HEK293T (cell line): ENCODE data around the gene CLDN24.

Source experiments
- CTCF ChIA-PET: fragments of 350-600 bp; formaldehyde crosslinking; extraction: SDS; loops from one replicate; lab custom pipeline; 2021; ENCODE audit warnings: antibody characterized with exemption, inconsistent platforms; lab: Yijun Ruan, JAX
- POLR2A ChIA-PET: fragments of 350-600 bp; formaldehyde crosslinking; extraction: SDS; loops from one replicate; lab custom pipeline; 2020; ENCODE audit warnings: antibody characterized with exemption, inconsistent platforms; lab: Yijun Ruan, JAX
- DNase-seq: peaks from one replicate; pipeline ENCODE4 v3.0.0; 2012; ENCODE audit warnings: mixed read lengths; ENCODE audit errors: extremely low spot score
- ARNT ChIP-seq: fragments of 450-650 bp; IDR thresholded peaks from 2 replicates; pipeline ENCODE4 v1.6.1; 2017; ENCODE audit warnings: mild to moderate bottlenecking
- BHLHE40 ChIP-seq: fragments of 450-650 bp; IDR thresholded peaks from 2 replicates; pipeline ENCODE4 v1.6.1; 2016; ENCODE audit warnings: mild to moderate bottlenecking, moderate library complexity, borderline replicate concordance
- CTBP1 ChIP-seq: fragments of 450-650 bp; IDR thresholded peaks from 2 replicates; pipeline ENCODE4 v1.6.1; 2016; ENCODE audit warnings: borderline replicate concordance
- ELF4 ChIP-seq: fragments of 450-650 bp; IDR thresholded peaks from 2 replicates; pipeline ENCODE4 v1.6.1; 2017; ENCODE audit warnings: antibody characterized with exemption
- FOXA1 ChIP-seq: fragments of 450-650 bp; IDR thresholded peaks from 2 replicates; pipeline ENCODE4 v1.6.1; 2016; ENCODE audit warnings: mild to moderate bottlenecking
- FOXK2 ChIP-seq: fragments of 450-650 bp; IDR thresholded peaks from 2 replicates; pipeline ENCODE4 v1.6.1; 2016; ENCODE audit warnings: mild to moderate bottlenecking
- FOXM1 ChIP-seq: fragments of 450-650 bp; IDR thresholded peaks from 2 replicates; pipeline ENCODE4 v1.6.1; 2017; ENCODE audit warnings: mild to moderate bottlenecking, borderline replicate concordance
- HDGF ChIP-seq: fragments of 450-650 bp; IDR thresholded peaks from 2 replicates; pipeline ENCODE4 v1.6.1; 2017; ENCODE audit warnings: antibody characterized with exemption, borderline replicate concordance
- L3MBTL2 ChIP-seq: fragments of 450-650 bp; conservative IDR thresholded peaks from 2 replicates; pipeline ENCODE4 v1.6.1; 2016; ENCODE audit warnings: mild to moderate bottlenecking
- LEF1 ChIP-seq: fragments of 450-650 bp; IDR thresholded peaks from 2 replicates; pipeline ENCODE4 v1.6.1; 2017; ENCODE audit warnings: mild to moderate bottlenecking, borderline replicate concordance
- NFRKB ChIP-seq: fragments of 450-650 bp; IDR thresholded peaks from 2 replicates; pipeline ENCODE4 v1.6.1; 2016; ENCODE audit warnings: mild to moderate bottlenecking, moderate library complexity
- PKNOX1 ChIP-seq: fragments of 450-650 bp; IDR thresholded peaks from 2 replicates; pipeline ENCODE4 v1.6.1; 2016
- SP1 ChIP-seq: fragments of 450-650 bp; IDR thresholded peaks from 2 replicates; pipeline ENCODE4 v1.6.1; 2017
- SUZ12 ChIP-seq: fragments of 450-650 bp; IDR thresholded peaks from 2 replicates; pipeline ENCODE4 v1.6.1; 2016; ENCODE audit warnings: mild to moderate bottlenecking
- TARDBP ChIP-seq: fragments of 450-650 bp; IDR thresholded peaks from 2 replicates; pipeline ENCODE4 v1.6.1; 2016
- ZNF384 ChIP-seq: fragments of 450-650 bp; IDR thresholded peaks from 2 replicates; pipeline ENCODE4 v1.6.1; 2016

The CLDN24 gene

DNA sequence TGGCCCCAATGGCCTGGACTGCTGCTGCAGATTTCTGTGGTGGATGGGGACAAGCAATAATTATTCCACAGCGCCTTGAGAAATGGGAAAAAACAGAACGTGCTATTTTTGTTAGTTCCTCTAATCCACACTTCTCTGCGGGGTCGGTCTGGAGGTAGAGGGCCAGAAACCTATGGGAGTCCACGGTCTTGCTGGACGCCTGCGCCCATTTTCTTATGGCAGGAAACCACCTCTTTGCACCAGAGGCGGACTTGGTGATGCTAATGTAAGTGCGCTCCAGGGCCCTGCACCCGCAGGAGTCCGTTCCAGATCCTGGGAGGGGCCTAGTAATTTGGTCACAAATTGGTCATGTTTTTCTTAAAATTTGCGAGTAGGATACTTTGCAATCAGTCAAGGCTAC is 25.9 kb upstream of the CLDN24 start:
- DNase-seq = no peak
- ChIA-PET CTCF (no interaction called here), POLR2A (no interaction called here)
- no peak for TF ChIP-seq ZNF384
- TF ChIP-seq BHLHE40 = no peak
- TF ChIP-seq PKNOX1 = no peak

DNA sequence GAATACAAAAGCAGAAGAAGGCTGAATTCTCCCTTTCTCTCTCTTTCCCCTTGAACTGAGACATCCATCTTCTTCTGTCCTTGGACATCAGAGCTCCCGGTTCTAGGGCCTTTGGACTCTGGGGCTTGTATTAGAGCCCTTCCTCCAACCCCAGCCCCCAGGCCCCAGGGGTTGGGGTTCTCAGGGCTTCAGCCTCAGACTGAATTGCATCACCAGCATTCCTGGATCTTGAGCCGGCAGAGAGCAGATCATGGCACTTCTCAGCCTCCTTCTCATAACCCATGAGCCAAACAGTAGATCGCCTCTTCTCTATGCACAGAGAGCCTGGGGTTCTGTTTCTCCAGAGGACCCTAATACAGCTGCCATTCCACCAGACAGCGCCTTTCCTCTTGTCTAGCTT is 25.3 kb upstream of the CLDN24 start:
- ChIA-PET CTCF (no interaction called here), POLR2A (interaction anchor here (0.5 kb wide), 1 partner anchor 482 kb away, joined by 3 read pairs; no protein-coding TSS in a partner anchor)
- TF ChIP-seq HDGF = no peak
- TF ChIP-seq PKNOX1 = no peak
- TF ChIP-seq FOXK2 = no peak
- TF ChIP-seq L3MBTL2 = no peak
- TF ChIP-seq ELF4 = no peak
- no peak for TF ChIP-seq TARDBP
- TF ChIP-seq ZNF384 = no peak
- no peak for TF ChIP-seq BHLHE40
- no peak for TF ChIP-seq NFRKB
- TF ChIP-seq LEF1 = no peak
- DNase-seq = no peak

GRCh38 chr4:183347146-183347545 is 24.9 kb upstream of the CLDN24 start:
- POLR2A ChIA-PET = interaction anchor here (0.5 kb wide), 1 partner anchor 482 kb away, joined by 3 read pairs; no protein-coding TSS in a partner anchor
- TF ChIP-seq ELF4 = no peak
- TF ChIP-seq FOXK2 = no peak
- TF ChIP-seq PKNOX1 = no peak
- TF ChIP-seq LEF1 = no peak
- TF ChIP-seq ARNT = no peak
- no peak for TF ChIP-seq FOXA1
- TF ChIP-seq SP1 = no peak
- no peak for TF ChIP-seq HDGF
- CTCF ChIA-PET = no interaction called here
- DNase-seq = no peak

GRCh38 chr4:183345261-183345660 is 23.0 kb upstream of the CLDN24 start:
- CTCF ChIA-PET = no interaction called here
- POLR2A ChIA-PET = no interaction called here
- TF ChIP-seq SUZ12 (no peak), SP1 (no peak), L3MBTL2 (no peak), NFRKB (no peak), ARNT (no peak), ZNF384 (no peak), LEF1 (no peak), FOXK2 (no peak), BHLHE40 (no peak), HDGF (no peak), TARDBP (no peak), PKNOX1 (no peak), FOXA1 (no peak), FOXM1 (no peak)
- DNase-seq = no peak

- POLR2A ChIA-PET = no interaction called here
- CTCF ChIA-PET = no interaction called here
- DNase-seq = no peak
- TF ChIP-seq LEF1 = no peak
- no peak for TF ChIP-seq TARDBP
- no peak for TF ChIP-seq FOXA1
- no peak for TF ChIP-seq ELF4
- no peak for TF ChIP-seq ZNF384
- no peak for TF ChIP-seq ARNT
- TF ChIP-seq FOXM1 = no peak
- TF ChIP-seq NFRKB = no peak
- TF ChIP-seq L3MBTL2 = no peak
- TF ChIP-seq SP1 = no peak
- no peak for TF ChIP-seq CTBP1
- TF ChIP-seq PKNOX1 = no peak
- no peak for TF ChIP-seq BHLHE40
- TF ChIP-seq FOXK2 = no peak
- no peak for TF ChIP-seq HDGF
- TF ChIP-seq SUZ12 = no peak
These were observed 22.5 kb upstream of the CLDN24 start for GRCh38 chr4:183344523-183345255.
